Activated CD8-positive, alpha-beta memory T cell treated with anti-CD3 and anti-CD28 coated beads for 24 hours (primary cell): ENCODE results near the gene TBKBP1.
A peak's percentile ranks its signal among the peaks of the same experiment; 100 is the strongest.

ENCODE experiments used
- DNase-seq: peaks from one replicate; pipeline ENCODE4 v3.0.0-alpha.2; 2020

Gene TBKBP1

DNA sequence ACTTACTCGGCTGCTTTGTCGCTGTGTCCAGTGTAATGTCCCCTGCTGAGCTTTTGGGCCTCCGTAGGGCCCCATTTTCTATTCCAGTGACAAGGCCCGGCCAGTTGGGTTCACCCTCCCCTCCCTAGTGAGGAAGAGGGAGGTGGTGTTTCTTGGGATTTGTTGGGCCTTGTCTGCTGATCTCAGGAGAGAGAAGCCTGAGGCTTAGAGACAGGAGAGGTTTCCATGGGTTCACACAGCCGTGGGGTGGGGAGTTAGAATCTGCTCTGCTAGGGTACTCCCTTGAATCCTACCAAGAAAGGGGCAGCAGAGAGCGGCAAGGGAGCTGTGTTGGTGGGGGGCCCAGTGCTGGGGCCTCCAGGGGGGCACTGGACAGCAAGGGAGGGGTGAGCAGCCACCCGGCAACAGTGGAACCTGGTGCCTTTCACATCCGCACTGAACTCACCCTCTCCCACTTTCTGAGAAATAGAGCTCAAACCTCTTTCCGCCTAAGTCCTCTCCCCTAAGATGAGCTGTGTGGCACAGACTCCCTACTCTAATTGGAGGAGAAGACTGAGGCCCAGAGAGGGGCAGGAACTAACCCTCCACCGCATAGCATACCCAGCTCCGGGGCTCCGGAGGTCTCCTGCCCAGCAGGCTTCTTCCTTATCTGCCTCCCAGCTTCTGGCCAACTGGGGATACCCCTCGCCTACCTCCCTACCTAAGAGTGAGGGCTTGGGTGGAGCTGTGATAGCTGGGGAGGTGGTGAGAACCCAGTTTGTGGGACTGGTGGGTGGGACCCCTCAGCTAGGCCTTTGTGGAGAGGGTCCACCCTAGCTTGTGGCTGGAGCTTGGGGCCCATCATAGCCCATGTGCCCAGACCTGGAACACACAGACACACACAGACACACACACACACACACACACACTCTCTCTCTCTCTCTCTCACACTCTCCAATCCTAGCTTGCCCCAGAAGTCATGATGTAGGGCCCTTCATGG lies 6.8 kb downstream of the TBKBP1 start:
- peak; percentile 74 for DNase-seq

DNA sequence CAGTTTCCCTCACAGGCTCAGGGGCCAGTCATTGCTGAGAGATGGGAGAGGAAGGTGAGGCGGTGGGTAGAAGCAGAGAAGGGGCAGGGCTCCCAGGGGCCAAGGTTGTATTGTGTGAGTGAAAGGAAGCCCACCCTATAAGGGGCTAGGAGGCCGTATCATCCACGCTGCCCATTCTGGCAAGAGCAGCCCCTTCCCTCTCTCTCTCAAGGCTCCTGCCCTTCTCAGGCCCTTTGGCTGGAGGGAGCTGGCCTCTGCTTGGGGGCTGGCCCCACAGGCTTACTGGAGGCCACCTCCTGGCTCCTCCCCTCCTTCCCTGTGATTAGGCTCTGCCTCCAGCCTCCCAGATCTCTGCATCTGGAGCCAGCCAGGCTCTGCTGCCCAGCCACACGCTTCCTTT lies 7.6 kb downstream of the TBKBP1 start:
- peak; percentile 63 for DNase-seq

DNA sequence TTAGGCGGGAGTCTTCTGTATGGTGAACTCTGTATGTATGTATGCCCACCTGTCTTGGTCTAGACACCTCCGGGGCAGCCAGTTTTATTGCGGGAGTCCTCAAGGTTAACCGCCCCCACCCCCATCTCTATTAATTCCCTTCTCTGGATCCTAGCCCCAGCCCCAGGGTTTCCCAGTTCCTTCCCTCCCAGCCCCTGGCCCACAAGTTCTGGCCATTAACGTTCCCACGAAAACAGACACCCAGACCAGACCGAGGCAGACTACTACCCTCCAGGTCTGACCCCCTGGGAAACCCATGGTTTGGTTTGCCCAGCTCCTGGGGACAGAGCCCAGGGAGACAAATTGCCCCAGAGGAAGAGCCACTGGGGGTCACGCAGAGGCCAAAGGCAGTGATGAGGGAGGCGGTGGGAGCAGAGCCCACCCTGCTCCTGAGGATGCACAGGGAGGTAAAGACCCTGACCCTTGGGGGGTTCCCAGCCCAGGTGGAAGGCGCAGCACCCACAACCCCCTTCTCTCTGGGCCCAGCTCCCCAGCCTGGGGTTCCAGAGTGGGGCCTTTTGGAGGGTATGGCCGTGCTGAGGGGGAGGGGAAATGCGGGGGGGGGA lies 8.5 kb downstream of the TBKBP1 start:
- peak; percentile 65 for DNase-seq

DNA sequence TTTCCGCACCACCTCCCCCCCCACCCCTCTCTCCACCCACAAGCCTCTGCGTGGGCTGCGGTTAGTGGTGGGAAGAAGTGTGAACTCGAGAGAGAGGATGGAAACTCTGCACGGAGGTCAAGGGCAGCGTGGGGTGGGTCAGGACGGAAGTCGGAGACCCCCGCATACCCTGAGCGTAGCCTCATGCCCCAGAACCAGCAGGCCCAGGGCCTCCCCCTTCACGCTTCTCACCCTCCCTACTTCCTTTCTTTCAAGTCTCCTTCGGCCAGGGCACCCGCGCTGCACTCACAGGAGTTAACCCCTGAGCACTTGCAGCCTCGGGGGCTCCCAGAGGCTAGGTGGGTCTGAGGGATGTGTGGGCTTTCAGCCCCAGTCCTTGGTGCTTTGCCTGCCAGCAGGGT lies 9.2 kb downstream of the TBKBP1 start:
- DNase-seq, result peak; percentile 86

DNA sequence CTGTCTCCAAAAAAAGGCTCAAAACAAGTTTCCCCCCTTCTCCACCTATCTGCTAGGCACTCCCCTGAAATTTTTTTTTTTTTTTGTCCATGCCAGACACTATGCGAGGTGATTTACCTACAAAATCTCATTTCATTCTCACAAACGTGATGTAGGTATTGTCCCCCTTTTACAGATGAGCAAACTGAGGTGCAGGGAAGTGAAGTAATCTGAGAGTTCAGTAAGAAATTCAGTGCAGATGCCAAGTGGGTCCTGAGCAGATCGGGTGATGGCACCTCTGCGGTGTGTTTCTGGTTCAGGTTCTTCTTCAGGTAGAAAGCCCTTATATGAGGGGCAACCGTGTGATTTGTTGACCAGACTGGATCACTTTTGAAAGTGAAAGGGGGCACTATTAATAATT lies 9.7 kb downstream of the TBKBP1 start:
- no peak for DNase-seq

DNA sequence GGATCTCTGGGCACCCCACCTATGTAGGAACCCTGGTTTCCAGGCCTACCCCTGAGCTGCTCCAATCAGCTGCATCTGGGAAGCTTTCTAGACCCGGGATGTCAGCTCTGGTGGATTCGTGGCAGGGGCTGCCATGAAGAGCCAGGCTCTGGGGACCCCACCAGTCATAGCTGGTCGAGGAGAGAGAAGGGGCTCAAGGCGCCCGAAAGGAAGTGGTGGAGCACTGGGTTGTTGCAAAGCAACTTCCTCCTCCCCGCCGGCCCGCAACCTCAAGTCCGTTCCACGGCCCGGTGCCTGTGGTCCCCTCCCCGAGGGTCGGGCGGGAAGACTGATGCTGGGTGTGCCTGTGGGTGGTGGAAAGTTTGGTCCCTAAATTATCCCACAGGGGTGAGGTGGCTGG lies 10.2 kb downstream of the TBKBP1 start:
- peak; percentile 71 for DNase-seq

DNA sequence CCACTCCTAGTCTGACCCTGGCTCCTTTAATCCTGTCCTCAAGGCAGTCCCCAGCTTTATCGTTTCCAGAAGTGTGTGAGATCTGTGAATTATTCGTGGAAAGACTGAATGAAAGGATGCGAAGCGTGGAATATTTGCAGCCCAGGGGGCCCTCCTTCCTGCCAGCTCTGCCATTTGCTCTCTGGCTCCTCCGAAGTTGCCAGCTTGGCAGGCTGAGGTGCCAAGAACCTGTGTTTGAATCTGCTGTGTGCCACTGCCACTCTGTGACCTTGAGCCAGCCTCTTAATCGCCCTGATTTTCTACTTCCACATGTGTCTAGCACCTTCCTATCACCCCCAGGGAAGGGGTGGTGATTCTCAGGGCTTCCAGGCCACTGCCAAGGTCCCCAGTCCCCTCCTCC lies 10.8 kb downstream of the TBKBP1 start:
- DNase-seq, result peak; percentile 62

DNA sequence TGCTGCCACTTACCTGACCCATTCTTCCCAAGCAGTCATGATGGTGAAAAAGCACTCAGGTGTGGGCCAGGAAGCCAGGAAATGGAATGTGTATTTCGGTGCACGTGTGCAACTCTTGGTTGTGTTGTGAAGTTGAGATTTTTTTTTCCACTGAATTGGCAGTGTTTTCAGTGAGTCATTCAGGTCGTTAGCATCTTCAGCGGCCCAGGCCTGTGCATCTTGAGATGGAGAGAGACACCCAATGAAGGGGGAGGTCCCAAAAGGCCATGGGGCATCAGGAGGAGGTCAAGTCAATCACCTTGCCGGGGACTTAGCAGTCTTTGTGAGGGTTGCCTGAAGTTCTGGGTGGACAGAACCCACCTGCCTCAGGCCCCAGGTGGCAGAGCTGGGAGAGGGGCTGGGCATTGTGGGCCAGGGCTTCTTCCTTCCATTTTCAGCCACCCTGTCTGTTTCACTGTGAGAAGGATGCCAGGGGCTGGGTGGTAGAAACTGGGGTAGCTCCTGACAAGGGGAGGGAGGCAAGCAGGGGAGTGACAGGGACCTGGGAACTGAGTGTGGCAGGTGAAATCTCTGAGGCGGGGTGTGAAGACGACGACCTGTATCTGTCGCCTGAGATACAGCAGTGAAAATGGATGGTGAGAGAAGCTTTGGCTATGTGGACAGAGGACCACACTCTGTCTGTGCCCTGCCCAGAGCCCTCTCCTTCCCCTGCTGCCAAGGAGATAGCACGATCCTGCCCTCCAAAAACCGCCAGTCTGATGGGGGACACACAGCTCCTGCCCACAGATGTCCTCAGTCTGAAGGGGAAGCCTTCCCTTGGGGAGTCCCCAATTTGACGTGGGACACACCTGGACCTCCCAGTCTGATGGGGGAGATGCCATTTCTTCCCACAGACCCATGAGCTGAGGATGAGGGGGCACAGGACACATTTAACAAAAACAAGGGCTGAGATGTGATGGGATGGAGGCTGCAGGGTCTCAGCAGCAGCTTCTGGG lies 11.9 kb downstream of the TBKBP1 start:
- peak; percentile 84 for DNase-seq

DNA sequence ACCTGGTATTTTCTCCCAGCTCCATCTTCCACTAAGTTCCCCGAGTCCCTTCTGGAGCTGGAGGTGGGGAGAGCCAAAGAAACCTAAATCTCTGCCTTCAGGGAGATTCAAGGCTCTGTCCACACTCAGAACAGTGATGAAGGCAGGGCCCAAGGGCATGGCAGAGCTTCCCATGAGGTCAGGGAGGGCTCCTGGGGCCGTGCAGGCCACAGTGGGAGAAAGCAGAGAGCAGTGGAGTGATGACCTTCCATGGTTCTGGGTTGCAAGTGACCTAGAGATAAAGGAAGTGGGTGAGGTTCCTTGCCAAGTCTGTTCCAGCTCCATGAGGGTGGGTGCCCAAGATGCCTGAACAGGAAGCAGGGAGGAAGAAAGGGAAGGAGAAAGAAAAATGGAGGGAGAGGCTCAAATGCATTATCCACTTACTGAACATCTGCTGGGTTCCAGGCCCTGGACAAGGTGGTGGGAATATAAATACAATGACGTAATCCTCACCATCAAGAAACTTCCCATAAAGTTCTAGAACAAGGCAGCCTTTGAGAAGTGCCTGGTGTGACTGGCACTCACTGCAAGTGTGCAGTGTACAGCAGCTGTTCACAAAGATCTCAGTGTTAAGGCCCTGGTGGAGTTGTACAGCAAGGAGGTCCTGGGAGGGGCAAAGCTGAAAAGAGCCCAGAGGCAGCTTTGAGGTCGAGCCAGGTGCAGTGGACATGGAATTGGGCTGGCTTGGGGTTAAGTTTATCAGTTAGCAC lies 13.3 kb downstream of the TBKBP1 start:
- no peak for DNase-seq

DNA sequence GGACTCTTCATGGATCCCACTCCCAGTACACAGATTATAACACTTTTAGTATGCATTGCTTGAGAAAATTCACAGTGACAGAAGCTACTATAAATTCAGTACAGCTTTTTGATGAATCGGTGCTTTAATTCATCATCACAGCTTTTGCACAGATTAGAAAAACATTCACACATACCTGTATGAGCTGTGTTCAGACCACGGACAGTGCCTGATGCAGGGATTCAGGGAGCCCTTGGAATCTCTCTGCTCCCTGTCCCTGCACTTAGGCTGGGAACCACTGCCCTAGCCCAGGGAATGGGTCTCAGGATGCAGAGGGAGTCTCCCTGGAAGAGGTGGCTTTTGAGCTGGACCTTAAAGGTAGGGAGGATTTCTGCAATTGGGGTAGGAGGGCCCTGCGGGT lies 13.9 kb downstream of the TBKBP1 start:
- DNase-seq, result no peak

DNA sequence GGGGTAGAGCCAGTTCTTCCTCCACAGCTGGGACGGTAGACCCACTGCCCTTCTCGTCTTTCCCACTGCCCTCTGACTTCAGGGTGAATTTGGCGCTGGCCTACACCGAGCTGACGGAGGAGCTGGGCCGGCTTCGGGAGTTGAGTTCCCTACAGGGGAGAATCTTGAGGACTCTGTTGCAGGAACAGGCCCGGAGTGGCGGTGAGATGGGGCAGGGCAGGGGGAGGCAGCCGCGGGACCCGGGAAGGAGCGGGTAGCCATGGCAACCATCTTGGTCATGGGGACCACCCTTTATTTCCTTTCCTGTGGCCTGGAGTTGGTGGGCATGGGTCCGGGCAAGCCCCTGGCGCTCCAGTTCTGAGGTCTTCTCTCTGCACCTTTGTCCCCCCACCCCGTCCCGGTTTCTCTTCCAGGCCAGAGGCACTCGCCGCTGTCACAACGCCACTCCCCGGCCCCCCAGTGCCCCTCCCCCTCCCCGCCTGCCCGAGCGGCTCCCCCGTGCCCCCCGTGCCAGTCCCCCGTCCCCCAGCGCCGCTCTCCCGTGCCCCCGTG lies 14.4 kb downstream of the TBKBP1 start:
- no peak for DNase-seq

DNA sequence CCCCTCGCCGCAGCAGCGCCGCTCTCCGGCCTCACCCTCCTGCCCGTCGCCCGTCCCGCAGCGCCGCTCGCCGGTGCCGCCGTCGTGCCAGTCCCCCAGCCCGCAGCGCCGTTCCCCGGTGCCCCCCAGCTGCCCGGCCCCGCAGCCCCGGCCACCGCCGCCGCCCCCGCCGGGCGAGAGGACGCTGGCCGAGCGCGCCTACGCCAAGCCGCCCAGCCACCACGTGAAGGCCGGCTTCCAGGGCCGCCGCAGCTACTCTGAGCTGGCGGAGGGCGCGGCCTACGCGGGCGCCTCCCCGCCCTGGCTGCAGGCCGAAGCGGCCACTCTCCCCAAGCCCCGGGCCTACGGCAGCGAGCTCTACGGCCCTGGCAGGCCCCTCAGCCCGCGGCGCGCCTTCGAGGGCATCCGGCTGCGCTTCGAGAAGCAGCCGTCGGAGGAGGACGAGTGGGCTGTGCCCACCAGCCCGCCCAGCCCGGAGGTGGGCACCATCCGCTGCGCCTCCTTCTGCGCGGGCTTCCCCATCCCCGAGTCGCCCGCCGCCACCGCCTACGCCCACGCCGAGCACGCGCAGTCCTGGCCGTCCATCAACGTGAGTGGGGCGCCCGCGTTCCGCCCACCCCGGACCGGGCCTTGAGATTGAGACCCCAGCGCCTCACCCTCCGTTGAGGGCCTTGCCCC lies 15.0 kb downstream of the TBKBP1 start:
- DNase-seq, result no peak

DNA sequence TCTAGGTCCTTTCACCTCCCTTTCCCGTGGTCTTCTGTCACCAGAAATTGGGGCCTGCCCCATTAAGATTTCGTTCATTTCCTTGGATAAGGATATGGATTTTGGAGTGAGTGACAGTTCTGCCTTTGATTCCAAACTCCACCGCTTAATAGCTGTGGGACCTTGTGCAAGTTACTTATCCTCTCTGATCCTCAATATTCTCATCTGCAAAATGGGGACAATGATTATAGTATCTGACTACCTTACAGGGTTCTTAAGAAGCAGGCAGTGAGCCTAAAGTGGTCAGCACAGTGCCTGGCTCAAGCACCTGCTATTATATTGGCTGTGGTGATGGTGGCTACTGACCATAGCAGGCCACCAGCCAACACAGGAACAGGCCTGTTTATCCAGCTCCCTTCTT lies 15.6 kb downstream of the TBKBP1 start:
- DNase-seq, result no peak

DNA sequence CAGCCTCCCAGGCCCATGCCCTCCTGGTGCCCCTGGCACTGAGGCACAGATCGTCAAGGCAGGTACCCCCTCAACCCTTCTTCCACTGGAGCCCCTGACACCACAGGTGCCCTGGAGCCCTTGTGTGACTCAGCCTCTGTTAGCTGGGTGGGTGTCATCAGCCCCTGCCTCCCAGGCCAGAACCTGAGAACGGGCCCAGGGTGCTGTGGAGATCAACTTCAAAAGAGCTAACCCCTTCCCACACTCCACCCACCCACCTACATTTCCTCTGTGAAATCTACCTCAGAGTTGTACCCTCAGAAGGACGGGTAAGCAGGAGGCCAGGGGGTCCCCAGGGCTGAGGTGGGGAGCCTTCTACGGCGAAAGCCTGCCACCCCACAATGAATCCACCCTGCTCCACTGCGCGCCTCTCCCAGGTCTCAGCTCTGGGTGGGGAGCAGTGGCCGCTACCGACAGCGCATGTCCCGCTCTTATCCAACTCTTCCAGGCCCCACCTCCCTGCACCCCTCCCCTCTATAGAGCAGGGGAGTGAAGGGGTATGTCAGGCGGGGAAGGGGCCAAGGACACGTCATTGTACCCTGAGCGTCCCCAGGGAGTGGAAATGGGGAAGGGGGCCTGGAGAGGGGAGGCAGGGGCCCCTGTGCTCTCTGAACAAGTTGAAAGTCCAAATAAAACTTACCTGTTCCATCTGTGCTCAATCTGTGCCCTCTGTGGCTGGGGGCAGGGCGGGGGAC lies 17.6 kb downstream of the TBKBP1 start:
- DNase-seq, result no peak

DNA sequence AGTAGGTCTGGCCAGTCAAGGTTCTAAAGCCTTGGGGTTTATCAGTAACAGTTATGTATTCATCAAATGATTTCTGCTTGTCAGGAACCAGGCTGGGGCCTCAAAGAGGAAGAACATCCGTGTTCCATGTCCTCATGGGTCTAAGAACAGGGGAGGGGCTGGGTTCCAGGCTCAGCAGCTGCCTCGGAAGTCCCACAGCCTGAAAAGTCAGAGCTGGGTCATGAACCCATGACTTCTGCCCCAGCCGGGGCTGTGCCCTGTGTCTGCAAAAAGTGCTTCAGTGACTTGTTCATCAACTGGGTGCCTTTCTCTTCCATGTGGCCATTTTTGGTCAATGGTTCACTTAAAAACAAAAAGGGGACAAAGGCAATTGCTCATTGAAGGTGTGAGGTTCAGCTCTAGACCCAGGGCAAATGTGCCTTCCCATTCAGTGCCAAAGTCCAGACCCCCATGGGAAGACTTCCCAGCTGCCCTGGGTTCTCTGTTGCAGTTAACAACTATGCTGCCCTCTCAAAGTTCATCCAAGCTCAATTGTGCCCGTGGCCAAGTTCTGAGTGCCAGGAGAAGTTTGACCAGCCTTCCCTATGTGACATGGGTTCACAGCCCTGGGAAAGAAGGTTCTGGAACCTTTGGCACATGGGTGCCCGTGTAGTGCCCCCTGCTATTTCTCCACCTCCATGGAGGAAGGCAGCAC lies 18.5 kb downstream of the TBKBP1 start:
- no peak for DNase-seq

DNA sequence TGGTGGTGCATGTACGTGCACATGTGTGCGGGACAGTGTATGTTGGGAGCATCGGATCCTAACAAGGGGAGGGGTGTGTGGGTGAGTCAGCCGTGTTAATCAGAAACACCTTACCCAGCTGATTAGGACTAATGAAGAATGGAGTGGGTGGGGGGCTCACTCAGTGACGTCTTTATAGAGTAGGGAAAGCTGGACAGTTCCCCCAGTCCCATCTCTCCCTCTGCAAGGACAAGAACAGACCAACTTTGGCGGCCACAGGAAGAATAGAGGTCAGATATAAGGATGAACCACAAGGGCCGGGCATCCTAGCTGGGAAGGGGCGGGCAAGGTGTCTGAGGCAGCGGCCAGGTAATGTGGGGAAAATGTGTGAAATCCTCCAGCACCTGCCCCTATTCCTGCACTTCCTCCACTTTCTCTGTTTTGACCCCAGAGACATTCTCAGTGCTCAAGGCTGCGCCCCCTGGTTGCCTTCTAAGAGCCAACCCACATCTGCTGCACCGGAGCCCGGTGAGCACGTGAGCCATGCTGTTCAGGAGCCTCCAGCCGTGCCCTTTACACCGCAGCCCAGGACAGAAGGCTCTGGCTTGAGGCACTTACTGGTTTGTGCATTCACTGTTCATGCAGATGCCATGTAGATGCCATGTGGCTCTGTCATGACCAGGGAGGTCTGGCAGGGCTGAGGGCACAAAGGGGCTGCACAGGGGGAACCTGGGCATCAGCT lies 20.2 kb downstream of the TBKBP1 start:
- no peak for DNase-seq

DNA sequence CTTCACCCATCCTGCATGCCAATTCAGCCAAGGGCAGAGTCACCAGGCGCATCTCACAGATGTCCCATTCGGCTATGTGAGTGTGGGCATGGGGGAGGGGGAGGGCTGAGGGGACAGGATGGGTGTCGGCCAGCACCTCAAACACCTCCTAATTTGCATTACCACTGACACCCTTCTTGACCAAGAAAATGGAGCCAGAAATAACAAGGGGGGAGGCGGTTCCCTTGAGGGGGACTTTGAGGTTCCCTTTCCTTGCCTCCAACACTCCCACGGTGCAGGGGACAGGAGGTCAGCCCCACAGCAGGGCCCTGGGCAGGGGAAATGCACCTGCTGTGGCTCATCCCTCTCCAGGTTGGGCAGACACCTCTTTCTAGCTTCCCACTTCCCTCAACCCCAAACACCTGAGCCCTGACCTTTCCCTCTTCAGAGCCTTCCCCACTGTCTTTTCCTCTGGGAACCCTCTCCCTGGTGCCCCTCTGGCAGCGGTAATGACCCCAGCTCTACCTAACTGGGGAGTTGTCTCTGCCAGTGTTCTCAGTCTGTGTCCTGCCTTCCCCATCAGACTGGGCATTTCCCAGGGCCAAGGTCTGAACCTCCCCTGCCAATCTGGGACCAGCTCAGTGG lies 20.9 kb downstream of the TBKBP1 start:
- DNase-seq, result no peak

DNA sequence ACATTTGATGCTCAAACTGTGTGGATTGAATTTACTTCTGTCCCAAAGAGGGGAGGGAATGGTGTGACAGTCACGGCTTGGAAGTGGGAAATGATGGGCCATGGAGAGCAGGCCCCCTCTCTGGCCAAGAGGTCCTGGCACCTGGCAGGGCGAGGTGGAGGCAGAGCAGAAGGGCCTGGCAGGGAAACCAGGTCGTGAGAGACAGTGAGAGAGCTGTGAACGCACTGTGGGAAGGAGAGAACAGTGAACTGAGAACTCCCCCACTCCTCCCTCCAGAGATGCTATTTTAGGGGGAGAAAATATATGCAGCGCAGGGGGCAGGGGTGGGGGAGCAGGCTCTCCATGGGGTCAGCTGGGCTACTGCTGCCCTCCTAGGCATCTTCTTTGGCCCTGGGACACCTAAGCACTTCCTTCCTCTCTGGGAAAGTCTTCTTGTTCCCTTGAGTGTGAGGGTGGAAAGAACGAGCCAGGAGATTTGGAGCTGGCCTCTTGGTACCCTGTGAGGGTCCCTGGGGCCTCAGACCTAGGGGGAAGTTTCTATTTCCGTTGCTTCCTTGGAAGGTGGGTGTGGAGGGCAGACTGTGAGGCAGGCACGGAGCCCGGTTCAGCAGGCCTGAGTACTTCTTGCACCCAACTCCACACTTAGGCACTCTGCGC lies 21.8 kb downstream of the TBKBP1 start:
- DNase-seq, result peak; percentile 65
